ENCODE data around the gene MED17. TPM values are rescaled to one million over a fixed set of nuclear protein-coding genes. Genes with fewer than 3 reads are reported as not detected.
"Not testable (repeated sequence)": the region's sequence is repeated elsewhere in the genome, so short reads cannot be mapped to it uniquely, and the experiment has no call there.

Gene MED17
- total and polyA plus RNA-seq, 4 experiments from 2014 or later: 11.3 to 78.5 (median 52.0) TPM

GRCh38 chr11:93770160-93770559 is 13.9 kb upstream of the MED17 start:
- Histone ChIP-seq H3K4me3 (ENCODE audit: low read length in 2 of 2) (no peak overlapping the region), H3K27ac (ENCODE audit: low read depth, low read length) (no peak overlapping the region), H3K9me3 (ENCODE audit: control insufficient read depth in 1 of 2, low read length in 2 of 2) (no peaks in the 10 kb centered on the region), H3K36me3 (ENCODE audit: insufficient read depth, low read length) (no peaks in the 10 kb centered on the region), H3K4me1 (ENCODE audit: insufficient read depth, low read length) (no peaks in the 10 kb centered on the region), H3K27me3 (ENCODE audit: insufficient read depth, low read length) (no peaks in the 10 kb centered on the region)
- peaks cover 0 to 11% (median 1%) of the 10 kb centered on the region in 8 donors for H3K9me3 Mint-ChIP-seq
- DNase-seq: no peak
- H3K4me1 Mint-ChIP-seq: peaks cover 0 to 1% (median 0%) of the 10 kb centered on the region in 4 donors
- intact Hi-C loops (cut with micrococcal nuclease): no loop called here
- H3K36me3 Mint-ChIP-seq: peaks cover 6 to 9% of the 10 kb centered on the region in 2 donors
- CTCF ChIA-PET (ENCODE audit: partially characterized antibody): no interaction called here
- H3K4me3 Mint-ChIP-seq: no peak overlapping the region
- H3K27me3 Mint-ChIP-seq: no peaks in the 10 kb centered on the region
- POLR2A ChIA-PET (ENCODE audit: partially characterized antibody): no interaction called here
- H3K27ac Mint-ChIP-seq: peak overlapping the region in 1 of 7 donors; percentile 3

GRCh38 chr11:93772123-93772522 is 12.0 kb upstream of the MED17 start:
- CTCF ChIA-PET (ENCODE audit: partially characterized antibody): interaction anchor here (1.0 to 2.4 kb wide), 2 partner anchors 11 to 12 kb away, joined by 3 to 7 read pairs; partner anchors contain the start of gene MED17
- Mint-ChIP-seq H3K9me3 (peaks cover 0 to 9% (median 0%) of the 10 kb centered on the region in 8 donors), H3K36me3 (peaks cover 0 to 6% of the 10 kb centered on the region in 2 donors), H3K27ac (peak overlapping the region in 1 of 7 donors; percentile 54), H3K27me3 (no peaks in the 10 kb centered on the region), H3K4me3 (no peak overlapping the region), H3K4me1 (peaks cover 0 to 1% (median 0%) of the 10 kb centered on the region in 4 donors)
- POLR2A ChIA-PET (ENCODE audit: partially characterized antibody): no interaction called here
- H3K9me3 ChIP-seq (ENCODE audit: control insufficient read depth in 1 of 2, low read length in 2 of 2): no peaks in the 10 kb centered on the region
- no peak overlapping the region for H3K4me3 ChIP-seq (ENCODE audit: low read length in 2 of 2)
- H3K4me1 ChIP-seq (ENCODE audit: insufficient read depth, low read length): no peaks in the 10 kb centered on the region
- H3K36me3 ChIP-seq (ENCODE audit: insufficient read depth, low read length): no peaks in the 10 kb centered on the region
- intact Hi-C loops (cut with micrococcal nuclease): no loop called here
- DNase-seq: no peak
- no peaks in the 10 kb centered on the region for H3K27me3 ChIP-seq (ENCODE audit: insufficient read depth, low read length)
- H3K27ac ChIP-seq (ENCODE audit: low read depth, low read length): no peak overlapping the region

GRCh38 chr11:93773045-93773477 is 11.0 kb upstream of the MED17 start:
- Mint-ChIP-seq H3K27ac (no peak overlapping the region), H3K36me3 (peaks cover 0 to 6% of the 10 kb centered on the region in 2 donors), H3K4me1 (peaks cover 0 to 1% (median 0%) of the 10 kb centered on the region in 4 donors), H3K4me3 (no peak overlapping the region), H3K27me3 (no peaks in the 10 kb centered on the region), H3K9me3 (peaks cover 0 to 5% (median 0%) of the 10 kb centered on the region in 8 donors)
- DNase-seq: no peak
- intact Hi-C loops (cut with micrococcal nuclease): no loop called here
- Histone ChIP-seq H3K36me3 (ENCODE audit: insufficient read depth, low read length) (no peaks in the 10 kb centered on the region), H3K4me1 (ENCODE audit: insufficient read depth, low read length) (no peaks in the 10 kb centered on the region), H3K9me3 (ENCODE audit: control insufficient read depth in 1 of 2, low read length in 2 of 2) (no peaks in the 10 kb centered on the region), H3K27me3 (ENCODE audit: insufficient read depth, low read length) (no peaks in the 10 kb centered on the region), H3K4me3 (ENCODE audit: low read length in 2 of 2) (no peak overlapping the region), H3K27ac (ENCODE audit: low read depth, low read length) (no peak overlapping the region)
- ChIA-PET CTCF (ENCODE audit: partially characterized antibody) (interaction anchor here (2.4 kb wide), 1 partner anchor 10 kb away, joined by 7 read pairs; no protein-coding TSS in a partner anchor), POLR2A (ENCODE audit: partially characterized antibody) (no interaction called here)

GRCh38 chr11:93773601-93774200 is 10.4 kb upstream of the MED17 start:
- H3K36me3 Mint-ChIP-seq: peaks cover 0 to 6% of the 10 kb centered on the region in 2 donors
- no peak overlapping the region for H3K4me3 Mint-ChIP-seq
- H3K36me3 ChIP-seq (ENCODE audit: insufficient read depth, low read length): no peaks in the 10 kb centered on the region
- intact Hi-C loops (cut with micrococcal nuclease): no loop called here
- H3K27ac Mint-ChIP-seq: no peak overlapping the region
- no peaks in the 10 kb centered on the region for H3K27me3 Mint-ChIP-seq
- H3K4me3 ChIP-seq (ENCODE audit: low read length in 2 of 2): no peak overlapping the region
- H3K4me1 ChIP-seq (ENCODE audit: insufficient read depth, low read length): no peaks in the 10 kb centered on the region
- DNase-seq: no peak
- peaks cover 0 to 3% (median 0%) of the 10 kb centered on the region in 8 donors for H3K9me3 Mint-ChIP-seq
- H3K27ac ChIP-seq (ENCODE audit: low read depth, low read length): no peak overlapping the region
- H3K27me3 ChIP-seq (ENCODE audit: insufficient read depth, low read length): no peaks in the 10 kb centered on the region
- H3K9me3 ChIP-seq (ENCODE audit: control insufficient read depth in 1 of 2, low read length in 2 of 2): no peaks in the 10 kb centered on the region
- CTCF ChIA-PET (ENCODE audit: partially characterized antibody): no interaction called here
- POLR2A ChIA-PET (ENCODE audit: partially characterized antibody): no interaction called here
- peaks cover 0 to 1% (median 0%) of the 10 kb centered on the region in 4 donors for H3K4me1 Mint-ChIP-seq

GRCh38 chr11:93774560-93774959 is 9.5 kb upstream of the MED17 start:
- H3K36me3 ChIP-seq (ENCODE audit: insufficient read depth, low read length); H3K36me3 Mint-ChIP-seq; H3K4me3 Mint-ChIP-seq; H3K27ac ChIP-seq (ENCODE audit: low read depth, low read length); H3K4me1 Mint-ChIP-seq; H3K9me3 Mint-ChIP-seq; CTCF ChIA-PET (ENCODE audit: partially characterized antibody); DNase-seq; H3K4me3 ChIP-seq (ENCODE audit: low read length in 2 of 2); H3K27me3 Mint-ChIP-seq; H3K27ac Mint-ChIP-seq; intact Hi-C loops (cut with micrococcal nuclease); H3K27me3 ChIP-seq (ENCODE audit: insufficient read depth, low read length); H3K4me1 ChIP-seq (ENCODE audit: insufficient read depth, low read length); H3K9me3 ChIP-seq (ENCODE audit: control insufficient read depth in 1 of 2, low read length in 2 of 2); POLR2A ChIA-PET (ENCODE audit: partially characterized antibody): not testable (repeated sequence)

GRCh38 chr11:93775289-93775688 is 8.8 kb upstream of the MED17 start:
- Mint-ChIP-seq H3K27ac (no peak overlapping the region), H3K4me1 (peaks cover 0 to 1% (median 0%) of the 10 kb centered on the region in 4 donors), H3K9me3 (peaks cover 0 to 2% (median 0%) of the 10 kb centered on the region in 8 donors), H3K4me3 (no peak overlapping the region), H3K36me3 (peaks cover 0 to 6% of the 10 kb centered on the region in 2 donors), H3K27me3 (no peaks in the 10 kb centered on the region)
- intact Hi-C loops (cut with micrococcal nuclease): no loop called here
- H3K9me3 ChIP-seq (ENCODE audit: control insufficient read depth in 1 of 2, low read length in 2 of 2): no peaks in the 10 kb centered on the region
- no peaks in the 10 kb centered on the region for H3K36me3 ChIP-seq (ENCODE audit: insufficient read depth, low read length)
- ChIA-PET POLR2A (ENCODE audit: partially characterized antibody) (no interaction called here), CTCF (ENCODE audit: partially characterized antibody) (no interaction called here)
- DNase-seq: no peak
- H3K27me3 ChIP-seq (ENCODE audit: insufficient read depth, low read length): no peaks in the 10 kb centered on the region
- H3K4me1 ChIP-seq (ENCODE audit: insufficient read depth, low read length): no peaks in the 10 kb centered on the region
- H3K4me3 ChIP-seq (ENCODE audit: low read length in 2 of 2): no peak overlapping the region
- H3K27ac ChIP-seq (ENCODE audit: low read depth, low read length): no peak overlapping the region

GRCh38 chr11:93783362-93783761 is 720 bp upstream of the MED17 start:
- intact Hi-C loops (cut with micrococcal nuclease): loop anchor here (10.0 kb wide), 1 partner anchor 549 kb away; no protein-coding TSS in a partner anchor
- H3K4me3 ChIP-seq (ENCODE audit: low read length in 2 of 2): peak overlapping the region; percentile 93 to 94
- Mint-ChIP-seq H3K4me1 (peaks cover 25 to 43% (median 34%) of the 10 kb centered on the region in 4 donors), H3K9me3 (peaks cover 0 to 2% (median 0%) of the 10 kb centered on the region in 8 donors), H3K36me3 (peaks cover 13 to 19% of the 10 kb centered on the region in 2 donors), H3K27me3 (no peaks in the 10 kb centered on the region), H3K27ac (peak overlapping the region in 6 of 7 donors; percentile 68 to 99 (median 98)), H3K4me3 (peak overlapping the region; percentile 93 to 100 (median 98))
- ChIA-PET POLR2A (ENCODE audit: partially characterized antibody) (interaction anchor here (0.8 to 5.5 kb wide), 7 partner anchors 22 to 1284 kb away, joined by 4 to 180 read pairs (median 5); partner anchors contain the start of genes C11orf54, CEP295, FUT4 and PANX1), CTCF (ENCODE audit: partially characterized antibody) (interaction anchor here (1.0 to 3.9 kb wide), 4 partner anchors 11 to 71 kb away, joined by 3 to 60 read pairs (median 6); partner anchors contain the start of genes C11orf54 and TAF1D)
- H3K27ac ChIP-seq (ENCODE audit: low read depth, low read length): peak overlapping the region; percentile 84
- no peaks in the 10 kb centered on the region for H3K36me3 ChIP-seq (ENCODE audit: insufficient read depth, low read length)
- no peaks in the 10 kb centered on the region for H3K27me3 ChIP-seq (ENCODE audit: insufficient read depth, low read length)
- no peak for DNase-seq
- peaks cover 37% of the 10 kb centered on the region for H3K4me1 ChIP-seq (ENCODE audit: insufficient read depth, low read length)
- no peaks in the 10 kb centered on the region for H3K9me3 ChIP-seq (ENCODE audit: control insufficient read depth in 1 of 2, low read length in 2 of 2)

Data from CD4-positive, alpha-beta memory T cell (primary cell).